Upper lobe of right lung (tissue), 1 donor: ENCODE data around the gene NGRN. TPM values are rescaled to one million over a fixed set of nuclear protein-coding genes. Genes with fewer than 3 reads are reported as not detected.
"Not testable (repeated sequence)": the region's sequence is repeated elsewhere in the genome, so short reads cannot be mapped to it uniquely, and the experiment has no call there.

Source experiments
- ATAC-seq: fragments of 200-7000 bp; cut with Tn5 transposase; one replicate; pipeline ENCODE4 v1.9.1; 2020; ENCODE audit warnings: mild to moderate bottlenecking, moderate library complexity
- DNase-seq: peaks from one replicate; pipeline ENCODE4 v3.0.0-alpha.2; 2020
- H3K27ac ChIP-seq: fragments of 200-600 bp; one replicate; pipeline ENCODE4 v1.8.0; 2022
- H3K27me3 ChIP-seq: fragments of 200-600 bp; one replicate; pipeline ENCODE4 v1.8.0; 2022; ENCODE audit warnings: mild to moderate bottlenecking
- H3K36me3 ChIP-seq: fragments of 200-600 bp; one replicate; pipeline ENCODE4 v1.8.0; 2022
- H3K4me1 ChIP-seq: fragments of 200-600 bp; one replicate; pipeline ENCODE4 v1.8.0; 2022
- H3K4me3 ChIP-seq: fragments of 200-600 bp; one replicate; pipeline ENCODE4 v1.8.0; 2022; ENCODE audit warnings: mild to moderate bottlenecking
- H3K9me3 ChIP-seq: fragments of 200-600 bp; one replicate; pipeline ENCODE4 v1.8.0; 2022
- CTCF ChIP-seq: fragments of 200-600 bp; IDR thresholded peaks from one replicate; pipeline ENCODE4 v1.8.0; 2022; ENCODE audit warnings: antibody characterized with exemption
- intact Hi-C: fragments of 100-400 bp; cut with DNase I; formaldehyde crosslinking; loops from one replicate; pipeline ENCODE4 v1.11.0; 2022
- total RNA-seq: library from RNA; stranded (reverse); fragmentation: NEBNext Ultra II Directional; extraction: Animal tissue kit (Norgen Biotek cat#: 25700); gene quantifications from one replicate; pipeline ENCODE4 v1.2.1, GENCODE V29; 2021
- donor health status: DM: no; HTN: yes; CAD: no; lungs with severe emphysema.

NGRN gene
- total RNA-seq, 1 donor from 2014 or later = 75.0 TPM

- intact Hi-C loops = no loop called here
- Histone ChIP-seq H3K36me3 (no peaks in the 10 kb centered on the region), H3K4me1 (no peaks in the 10 kb centered on the region), H3K9me3 (no peaks in the 10 kb centered on the region), H3K4me3 (no peak overlapping the region), H3K27me3 (no peaks in the 10 kb centered on the region), H3K27ac (no peak overlapping the region)
- ATAC-seq (peak; percentile 51), DNase-seq (no peak)
- TF ChIP-seq CTCF = peak; percentile 43
These were observed 21.2 kb downstream of the NGRN start for GRCh38 chr15:90286678-90287077.

DNA sequence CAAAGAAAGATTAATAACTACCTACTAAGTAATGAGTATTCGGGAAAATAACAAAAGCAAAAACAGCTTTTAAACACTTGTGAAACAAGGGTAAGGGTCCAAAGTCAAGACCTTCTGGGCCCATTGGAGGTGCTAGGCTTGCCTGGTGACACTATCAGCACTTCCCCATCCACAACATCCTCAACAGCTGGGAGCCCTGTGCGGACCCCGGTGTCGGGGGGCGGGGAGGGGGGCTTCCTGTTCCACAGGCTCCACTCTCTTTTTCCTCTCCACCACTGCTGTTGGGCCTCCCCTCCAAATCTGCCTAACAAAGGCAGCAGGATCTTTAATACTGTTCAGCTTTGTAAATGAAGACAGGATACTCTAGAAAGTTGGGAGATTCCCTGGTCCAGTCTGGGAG, 21.6 kb downstream of the NGRN start:
- Histone ChIP-seq H3K27ac (no peak overlapping the region), H3K4me1 (no peaks in the 10 kb centered on the region), H3K27me3 (no peaks in the 10 kb centered on the region), H3K4me3 (no peak overlapping the region), H3K36me3 (no peaks in the 10 kb centered on the region), H3K9me3 (no peaks in the 10 kb centered on the region)
- intact Hi-C loops = no loop called here
- TF ChIP-seq CTCF = no peak
- ATAC-seq = no peak
- DNase-seq = peak; percentile 59

DNA sequence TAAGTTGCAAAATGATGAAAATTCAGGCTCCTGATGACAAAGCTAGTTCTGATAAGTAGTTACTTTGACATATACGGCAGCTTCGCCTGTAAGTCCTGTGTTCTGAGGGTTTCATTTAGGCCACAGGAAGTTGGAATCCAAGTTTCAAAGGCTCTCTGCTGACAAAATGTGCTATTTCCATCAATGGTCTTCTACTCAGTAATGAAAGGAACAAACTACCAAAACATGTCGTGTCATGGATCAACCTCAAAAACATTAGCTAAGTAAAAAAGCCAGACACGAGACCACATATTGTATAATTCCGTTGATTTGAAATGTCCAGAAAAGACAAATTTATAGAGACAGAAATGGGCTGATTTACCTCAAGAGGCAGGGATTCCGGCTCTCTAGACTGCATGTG, 22.5 kb downstream of the NGRN start:
- no peaks in the 10 kb centered on the region for H3K9me3 ChIP-seq
- H3K27me3 ChIP-seq = no peaks in the 10 kb centered on the region
- no peak for TF ChIP-seq CTCF
- no peak overlapping the region for H3K4me3 ChIP-seq
- H3K27ac ChIP-seq = no peak overlapping the region
- ATAC-seq (no peak), DNase-seq (no peak)
- H3K4me1 ChIP-seq = no peaks in the 10 kb centered on the region
- no peaks in the 10 kb centered on the region for H3K36me3 ChIP-seq
- intact Hi-C loops = no loop called here

DNA sequence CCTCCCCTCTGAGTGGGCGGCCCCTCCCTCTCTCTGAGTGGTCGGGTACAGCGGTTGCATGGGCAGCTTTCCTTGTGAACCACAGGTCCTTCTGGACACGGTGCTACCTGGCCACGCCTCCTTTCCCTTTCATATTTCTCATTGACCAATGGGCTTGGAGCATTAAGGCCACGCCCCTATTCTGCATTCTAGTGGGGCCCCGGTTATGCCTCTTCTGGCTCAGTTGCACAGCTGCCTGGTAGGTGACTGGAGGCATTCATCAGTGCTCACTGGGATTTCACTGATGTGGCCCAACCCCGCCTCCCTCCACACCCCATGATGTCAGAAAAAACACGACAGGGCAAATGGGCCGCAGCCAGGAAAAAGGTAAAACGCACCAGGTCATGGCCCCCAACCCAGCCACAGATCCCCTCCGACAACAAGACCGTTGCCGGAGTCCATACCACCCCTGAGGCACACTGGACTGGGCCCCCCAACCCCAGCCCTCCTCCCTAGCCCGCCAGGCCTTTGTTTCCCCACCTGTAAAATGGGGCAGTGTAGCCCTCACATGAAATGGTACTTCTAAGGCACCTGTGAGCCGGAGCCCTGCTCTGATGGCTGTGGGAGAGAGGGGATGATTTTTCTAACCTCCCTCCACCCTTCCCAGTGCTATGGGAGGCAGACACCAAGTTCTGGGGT, 26.3 kb downstream of the NGRN start:
- no peak overlapping the region for H3K27ac ChIP-seq
- H3K27me3 ChIP-seq = no peaks in the 10 kb centered on the region
- H3K4me3 ChIP-seq = no peak overlapping the region
- H3K4me1 ChIP-seq = no peaks in the 10 kb centered on the region
- DNase-seq = peak; percentile 69
- H3K36me3 ChIP-seq = no peaks in the 10 kb centered on the region
- peak; percentile 42 for ATAC-seq
- H3K9me3 ChIP-seq = no peaks in the 10 kb centered on the region
- intact Hi-C loops = no loop called here
- TF ChIP-seq CTCF = no peak

- H3K4me1 ChIP-seq, H3K4me3 ChIP-seq, H3K27ac ChIP-seq, intact Hi-C loops, H3K27me3 ChIP-seq, H3K36me3 ChIP-seq, H3K9me3 ChIP-seq: not testable (repeated sequence)
- peak; percentile 99 for ATAC-seq
- peak; percentile 90 for TF ChIP-seq CTCF
- DNase-seq = peak; percentile 91
These were observed 27.8 kb downstream of the NGRN start for GRCh38 chr15:90293040-90293810.
